HG03457 (cell line): ENCODE measurements around the gene BHMT.
"Not testable (repeated sequence)": the region's sequence is repeated elsewhere in the genome, so short reads cannot be mapped to it uniquely, and the experiment has no call there.

Experiments used
- ATAC-seq: cut with Tn5 transposase; IDR thresholded peaks from one replicate; pipeline ENCODE4 v1.9.1; 2021; ENCODE audit warnings: moderate number of reproducible peaks; ENCODE audit not compliant: unreplicated experiment

The BHMT gene

GRCh38 chr5:79111960-79112702, 522 bp downstream of the BHMT start:
- ATAC-seq = no peak

GRCh38 chr5:79112703-79113058, 1.1 kb downstream of the BHMT start:
- no peak for ATAC-seq

- no peak for ATAC-seq
Observed at GRCh38 chr5:79119486-79119885, 7.9 kb downstream of the BHMT start.

- no peak for ATAC-seq
Observed at GRCh38 chr5:79120221-79120620, 8.6 kb downstream of the BHMT start.

- ATAC-seq = no peak
Observed at GRCh38 chr5:79122973-79123372, 11.4 kb downstream of the BHMT start.

GRCh38 chr5:79124607-79125006, 13.0 kb downstream of the BHMT start:
- no peak for ATAC-seq

- no peak for ATAC-seq
Observed at GRCh38 chr5:79130781-79131180, 19.2 kb downstream of the BHMT start.

- no peak for ATAC-seq
Observed at GRCh38 chr5:79133121-79133656, 21.6 kb downstream of the BHMT start.

- ATAC-seq = no peak
Observed at GRCh38 chr5:79133657-79134451, 22.2 kb downstream of the BHMT start.

- ATAC-seq = no peak
Observed at GRCh38 chr5:79135790-79136553, 24.4 kb downstream of the BHMT start.

- no peak for ATAC-seq
Observed at GRCh38 chr5:79136618-79137017, 25.0 kb downstream of the BHMT start.

- no peak for ATAC-seq
Observed at GRCh38 chr5:79140553-79140952, 28.9 kb downstream of the BHMT start.

- no peak for ATAC-seq
Observed at GRCh38 chr5:79143684-79144379, 32.2 kb downstream of the BHMT start.

GRCh38 chr5:79147076-79147475, 35.5 kb downstream of the BHMT start:
- no peak for ATAC-seq

- no peak for ATAC-seq
Observed at GRCh38 chr5:79149433-79149832, 37.8 kb downstream of the BHMT start.

- no peak for ATAC-seq
Observed at GRCh38 chr5:79151942-79152671, 40.5 kb downstream of the BHMT start.

- no peak for ATAC-seq
Observed at GRCh38 chr5:79157305-79157704, 45.7 kb downstream of the BHMT start.

GRCh38 chr5:79161647-79162046, 50.0 kb downstream of the BHMT start:
- not testable (repeated sequence) for ATAC-seq

- ATAC-seq = no peak
Observed at GRCh38 chr5:79168031-79168430, 56.4 kb downstream of the BHMT start.

GRCh38 chr5:79170661-79171060, 59.1 kb downstream of the BHMT start:
- ATAC-seq = no peak
